Stimulated activated CD8-positive, alpha-beta memory T cell treated with anti-CD3 and anti-CD28 coated beads, Interleukin-15, amount 100 ng/mL, for 1 hour (primary cell): ENCODE data around the gene MED20.

ENCODE experiments used
- DNase-seq: peaks from one replicate; pipeline ENCODE4 v3.0.0-alpha.2; 2020; ENCODE audit warnings: low read depth

MED20 gene

DNA sequence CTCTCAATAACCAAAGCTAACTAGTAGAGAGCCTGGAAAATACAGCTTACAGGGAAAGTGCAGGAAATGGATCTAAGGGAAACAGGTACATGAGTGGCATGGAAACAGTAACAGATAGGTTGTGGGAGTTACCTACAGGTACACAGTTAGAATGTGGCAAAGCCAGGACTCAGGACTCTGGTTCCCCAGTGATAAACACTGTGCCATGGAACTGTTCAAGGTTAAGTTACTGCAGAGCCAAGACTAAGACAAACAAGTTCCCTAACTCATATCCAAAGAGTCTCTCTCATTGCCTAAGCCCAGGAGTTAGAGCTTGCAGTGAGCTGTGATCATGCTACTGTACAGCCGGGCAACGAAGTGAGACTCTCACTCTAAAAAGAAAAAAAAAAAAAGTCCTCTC, 6.6 kb downstream of the MED20 start:
- no peak for DNase-seq

DNA sequence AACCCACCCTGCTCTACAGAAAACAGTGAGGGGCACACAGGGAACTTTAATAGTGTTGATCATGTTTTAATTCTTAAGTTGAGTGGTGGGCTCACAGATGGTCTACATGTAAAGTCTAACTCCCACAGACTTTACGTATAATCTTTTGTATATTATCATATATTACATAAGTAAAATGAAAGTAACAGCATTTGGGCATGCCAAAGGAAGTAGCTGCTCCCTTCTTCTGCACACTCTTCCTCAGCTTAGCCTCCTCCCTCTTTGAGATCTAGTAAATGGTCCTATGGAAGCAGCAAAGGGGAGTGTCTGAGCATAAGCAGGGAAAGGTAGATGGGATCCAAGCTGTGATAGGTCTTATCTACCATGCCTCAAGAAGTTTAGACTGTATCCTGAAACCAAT, 11.2 kb downstream of the MED20 start:
- no peak for DNase-seq

DNA sequence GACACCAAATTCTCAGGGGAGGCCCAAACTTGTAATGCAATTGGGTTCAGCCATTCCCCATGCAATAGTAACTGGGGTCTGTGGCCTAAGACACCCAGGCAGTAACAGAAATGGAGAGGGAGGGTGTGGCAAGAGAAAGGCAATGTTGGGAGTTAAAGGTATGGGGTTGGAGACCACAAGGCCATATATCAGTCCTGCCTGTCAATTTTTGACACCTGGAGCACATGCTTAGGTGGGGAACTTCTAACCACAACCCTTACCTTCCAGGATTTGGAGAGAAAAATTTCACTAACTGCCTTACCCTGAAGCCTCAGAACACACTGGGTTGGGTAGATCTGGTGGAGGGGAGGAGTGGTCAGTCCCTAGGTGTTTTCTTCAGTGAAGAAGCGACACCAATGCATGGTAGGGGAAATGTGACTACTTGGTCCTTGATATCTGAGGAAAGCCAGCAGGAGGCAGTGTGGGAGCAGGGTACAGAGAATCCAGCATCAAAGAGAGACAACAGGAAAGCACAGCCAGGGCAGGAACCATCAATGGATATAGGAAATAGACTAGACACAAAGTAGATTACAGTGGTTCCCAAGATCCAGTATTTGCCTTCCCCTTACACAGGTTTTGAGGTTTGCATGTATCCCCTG, 18.9 kb downstream of the MED20 start:
- peak; percentile 22 for DNase-seq

DNA sequence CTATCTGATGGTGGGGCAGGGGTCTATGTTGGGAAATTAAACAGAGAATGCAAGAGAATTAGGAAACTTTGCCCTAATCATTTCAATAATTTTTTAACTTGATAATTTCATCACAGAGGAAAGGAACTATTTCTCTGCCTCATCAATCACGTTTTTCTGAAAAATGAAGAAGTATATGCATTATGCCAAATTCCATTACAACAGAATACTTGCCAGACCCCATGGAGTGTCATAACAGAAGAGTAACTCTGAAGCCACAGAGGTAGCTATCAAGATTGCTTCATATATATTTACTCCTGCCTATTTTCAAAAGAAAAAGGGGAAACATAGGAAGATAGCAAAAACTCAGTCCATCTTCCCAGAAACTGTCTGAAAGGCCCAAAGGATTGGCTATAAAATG, 20.1 kb downstream of the MED20 start:
- no peak for DNase-seq

DNA sequence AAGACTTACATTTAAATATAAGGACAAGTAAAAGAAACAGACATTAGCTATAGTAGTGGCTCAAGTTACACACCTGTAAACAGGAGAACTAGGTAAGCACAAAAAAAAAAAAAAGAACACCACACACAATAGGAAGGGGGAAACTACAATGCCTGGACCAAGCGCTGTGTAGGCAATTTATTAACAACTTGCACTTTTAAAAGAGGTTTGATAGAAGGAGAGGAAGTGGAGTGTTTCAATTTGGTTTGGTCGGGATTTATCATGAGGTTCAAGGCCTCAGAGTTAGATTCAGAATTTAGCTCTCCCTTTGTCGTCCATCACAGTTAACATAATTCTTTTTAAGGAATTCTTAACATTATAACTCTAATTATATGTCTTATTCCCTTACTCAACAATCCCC, 24.7 kb downstream of the MED20 start:
- no peak for DNase-seq

DNA sequence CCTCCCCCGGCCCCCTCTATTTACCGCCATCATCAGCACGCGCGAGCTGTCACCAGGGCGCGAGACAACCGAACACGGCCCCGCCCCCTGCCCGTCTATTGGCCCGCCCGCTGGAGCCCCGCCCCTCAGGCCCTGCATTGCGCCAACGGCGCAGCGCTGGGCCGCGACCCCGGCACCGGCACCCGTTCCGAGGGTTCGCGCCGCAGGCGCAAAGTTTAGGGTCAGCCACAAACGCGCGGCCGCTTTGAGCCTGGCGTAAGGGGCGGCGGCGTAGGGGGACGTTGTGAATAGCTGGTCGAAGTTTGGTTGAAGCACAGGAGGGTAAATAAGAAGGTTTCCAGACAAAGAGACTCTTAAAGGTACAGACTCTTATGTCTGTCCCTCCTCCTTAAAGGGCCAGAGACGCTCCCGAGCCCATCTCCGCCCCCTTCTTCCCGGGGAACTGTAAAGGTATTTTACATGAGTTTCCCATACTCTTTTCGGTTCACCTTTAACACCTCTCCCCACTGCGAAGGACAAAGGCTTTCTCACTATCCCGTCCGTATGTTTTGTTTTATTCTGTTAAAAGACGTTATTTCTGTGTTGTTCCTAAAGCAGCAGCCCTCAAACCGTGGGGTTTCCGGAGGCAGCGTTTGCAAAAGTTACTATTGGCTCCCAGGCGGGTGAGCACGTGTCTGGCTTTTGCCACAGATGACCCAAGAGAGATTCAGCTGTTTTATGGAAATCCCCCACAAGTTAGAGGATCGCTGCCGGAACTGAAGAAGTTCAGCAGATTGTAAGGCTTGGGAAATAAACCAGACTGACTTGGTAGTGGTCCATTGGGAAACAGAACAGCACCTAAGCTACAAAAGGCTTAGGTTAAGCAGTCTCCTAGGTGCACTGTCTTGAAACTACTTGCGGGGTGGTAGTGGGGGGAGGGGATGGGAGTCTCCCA, 25.4 kb downstream of the MED20 start, which contains the start of gene USP49:
USP49 (minus strand) TSS at position 76 of the 934 bp plus-strand sequence. CDS start 88,392 bp downstream, outside the sequence.
- DNase-seq = peak; percentile 88

DNA sequence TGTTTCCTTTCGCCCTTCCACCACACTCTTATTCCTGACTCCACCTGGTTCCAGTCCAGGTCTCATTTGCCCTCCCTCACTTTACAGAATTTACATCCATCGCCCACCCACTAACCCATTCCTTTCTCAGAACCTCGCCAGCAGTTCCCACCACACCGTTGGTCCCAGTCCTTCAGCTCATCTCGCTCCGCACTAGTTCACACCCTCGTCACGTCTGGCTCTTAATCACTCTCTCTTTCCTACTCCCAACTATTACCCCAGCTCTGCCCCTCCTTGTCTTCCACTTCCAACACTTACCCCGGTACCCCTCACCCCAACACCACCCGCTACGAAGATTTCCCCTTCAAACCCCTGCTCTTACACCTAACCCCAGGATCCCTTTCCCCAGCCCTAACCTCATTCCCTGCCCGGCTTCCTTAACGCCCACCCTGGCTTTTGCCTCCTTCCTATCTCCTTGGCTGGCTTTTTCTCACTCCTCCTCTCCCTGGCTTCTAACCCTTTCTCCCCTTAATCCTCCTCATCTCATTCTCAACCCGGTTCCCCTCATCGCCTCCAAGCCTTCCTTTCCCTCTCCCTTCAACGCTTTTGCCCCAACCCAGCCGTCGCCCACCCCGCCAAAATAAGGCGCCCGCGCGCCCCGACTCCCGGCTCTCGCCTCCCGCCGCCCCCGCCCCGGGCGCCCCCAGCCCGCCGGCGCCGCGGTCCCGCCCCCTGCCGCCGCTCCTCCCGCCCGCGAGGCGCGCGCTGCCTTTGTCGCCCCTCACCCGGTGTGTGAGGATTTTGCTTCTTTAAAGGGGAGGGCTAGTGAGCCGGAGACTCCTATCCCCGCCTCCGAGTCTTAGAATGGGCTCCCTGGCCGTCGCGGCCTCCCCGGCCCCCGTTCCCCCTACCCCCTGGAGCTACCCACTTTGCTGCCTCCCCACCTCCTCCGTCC, 26.3 kb downstream of the MED20 start:
- DNase-seq = peak; percentile 8

DNA sequence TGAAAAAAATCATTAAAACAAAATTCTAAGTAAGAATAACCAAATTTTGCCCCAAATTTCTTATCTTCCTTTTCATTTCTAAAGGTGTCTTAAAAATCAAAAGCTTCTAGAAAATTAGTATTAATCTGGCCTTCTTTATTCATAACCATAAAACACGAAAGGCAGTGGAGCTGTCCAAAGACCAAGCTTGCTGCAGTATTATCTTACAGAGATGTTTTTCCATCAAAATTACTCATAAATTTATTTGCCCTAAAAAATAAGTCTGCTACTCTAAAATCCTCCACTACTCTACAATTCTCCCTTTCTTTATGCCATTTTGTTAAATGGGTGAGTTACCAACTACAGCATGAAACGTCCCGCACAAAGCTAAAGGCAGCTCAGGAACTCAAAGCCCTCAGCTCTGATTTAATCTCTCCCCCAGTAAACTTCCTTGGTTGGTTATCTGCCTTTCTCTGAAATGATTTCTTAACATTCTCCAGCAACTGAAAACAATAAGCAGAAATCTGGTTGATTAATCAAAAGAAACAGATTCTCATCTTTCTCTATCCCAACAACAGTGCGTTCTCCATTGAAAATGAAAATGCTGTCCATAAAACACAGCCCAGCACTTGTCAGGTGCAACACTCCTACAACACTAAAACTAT, 27.9 kb downstream of the MED20 start:
- no peak for DNase-seq

DNA sequence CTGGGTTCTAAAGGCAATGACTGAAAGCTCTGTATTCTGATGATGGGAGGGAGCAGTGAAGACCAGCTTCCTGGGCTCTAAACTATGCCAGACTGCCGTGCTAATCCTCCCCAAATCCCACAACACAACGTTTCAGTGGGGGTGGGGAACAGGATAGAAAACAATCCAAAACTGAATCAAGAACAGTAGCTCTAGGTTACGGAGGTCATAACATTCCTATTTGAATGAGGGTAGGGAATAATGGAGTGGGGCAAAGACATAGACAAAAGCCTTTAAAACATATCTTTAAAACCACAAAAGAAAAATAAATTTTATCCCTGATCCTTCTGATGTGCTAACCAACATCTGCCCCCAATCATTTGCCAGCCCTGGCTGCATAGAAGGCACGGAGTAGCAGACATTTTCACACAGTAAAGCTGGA, 33.6 kb downstream of the MED20 start:
- DNase-seq = no peak

DNA sequence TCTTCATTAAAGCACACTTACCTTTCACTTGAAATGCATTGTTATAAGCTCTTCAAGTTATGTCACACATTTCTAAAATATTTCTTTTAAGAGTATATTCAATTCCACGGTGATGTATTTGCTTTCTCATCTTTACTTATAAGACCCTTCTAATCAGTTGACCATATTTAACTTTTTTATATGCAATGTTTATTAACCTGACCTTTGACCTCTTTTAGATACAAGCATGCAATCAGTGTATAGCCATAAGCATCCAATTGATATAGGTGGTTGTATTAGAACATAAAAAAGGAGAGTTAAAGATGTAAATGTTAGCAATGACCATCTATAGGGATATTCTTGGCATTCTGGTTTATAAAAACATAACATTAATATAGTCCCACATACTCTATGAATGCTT, 35.0 kb downstream of the MED20 start:
- no peak for DNase-seq

DNA sequence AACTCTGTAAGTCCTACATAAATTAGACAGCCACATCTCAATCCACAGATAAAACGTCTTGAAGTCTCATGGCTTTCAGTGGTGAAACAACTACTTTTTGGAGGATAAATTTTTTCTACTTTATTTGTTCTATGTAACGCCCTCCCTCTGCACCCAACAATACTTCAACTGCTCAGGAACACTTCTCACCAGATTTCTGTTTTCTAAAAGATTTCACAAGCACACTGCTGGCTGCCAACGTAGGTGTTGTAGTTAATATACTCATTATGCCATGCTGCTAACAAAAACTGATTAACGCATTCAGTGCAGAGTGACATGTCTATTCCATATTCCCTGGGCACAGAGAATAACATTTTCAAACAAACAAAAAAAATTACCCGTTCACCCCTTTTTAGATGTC, 36.0 kb downstream of the MED20 start:
- DNase-seq = no peak

DNA sequence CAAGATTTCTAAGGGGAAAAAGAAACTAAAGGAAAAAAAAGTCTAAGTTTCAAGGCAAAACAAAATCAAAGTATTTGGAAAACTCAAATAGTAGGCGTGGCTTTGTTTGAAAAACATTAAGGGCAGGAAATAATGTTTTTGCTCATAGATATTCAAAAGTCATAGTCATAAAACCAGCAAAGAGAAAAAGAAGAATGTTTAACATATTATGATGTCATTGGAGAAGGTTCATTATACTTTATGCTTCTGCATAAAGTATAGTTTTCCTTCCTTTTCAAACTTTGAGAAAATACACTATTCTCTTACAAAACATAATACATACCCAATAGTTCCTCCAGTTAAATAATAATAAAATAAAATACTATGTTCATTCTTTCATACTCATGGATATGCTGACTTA, 39.4 kb downstream of the MED20 start:
- DNase-seq = no peak

DNA sequence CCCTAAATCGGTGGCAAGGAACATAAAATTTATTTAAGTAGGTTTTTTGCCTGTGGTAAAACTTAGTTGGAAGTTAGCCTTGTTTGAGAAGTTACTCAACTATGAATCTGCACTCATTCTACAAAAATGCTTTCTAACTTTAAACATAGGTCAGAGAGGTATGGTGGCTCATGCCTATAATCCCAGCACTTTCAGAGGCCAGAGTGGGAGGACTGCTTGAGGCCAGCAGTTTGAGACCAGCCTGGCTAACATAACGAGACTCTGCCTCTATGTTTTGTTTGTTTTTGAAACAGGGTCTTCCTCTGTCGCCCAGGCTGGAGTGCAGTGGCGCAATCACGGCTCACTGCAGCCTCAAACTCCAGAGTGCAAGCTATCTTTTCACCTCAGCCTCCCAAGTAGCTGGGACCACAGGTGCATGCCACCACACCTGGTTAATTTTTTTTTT, 42.0 kb downstream of the MED20 start:
- no peak for DNase-seq

DNA sequence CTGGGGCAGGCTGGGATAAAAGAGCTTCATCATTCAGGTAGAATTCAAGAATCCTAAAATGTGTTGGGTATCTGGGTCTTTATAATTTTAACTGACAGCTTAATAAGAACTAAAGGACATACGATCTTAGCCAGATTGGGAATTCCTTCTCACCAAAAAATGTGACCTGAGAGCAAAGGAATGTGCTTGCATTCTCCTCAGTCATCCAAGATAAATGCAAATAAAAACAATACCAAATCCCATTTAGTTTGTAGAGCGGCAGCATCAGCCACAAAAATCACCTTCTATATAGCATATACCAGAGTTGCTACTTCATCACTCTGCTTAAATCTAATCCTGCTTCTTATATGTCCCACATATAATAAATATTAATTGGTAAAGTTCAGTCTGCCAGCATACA, 42.7 kb downstream of the MED20 start:
- no peak for DNase-seq

DNA sequence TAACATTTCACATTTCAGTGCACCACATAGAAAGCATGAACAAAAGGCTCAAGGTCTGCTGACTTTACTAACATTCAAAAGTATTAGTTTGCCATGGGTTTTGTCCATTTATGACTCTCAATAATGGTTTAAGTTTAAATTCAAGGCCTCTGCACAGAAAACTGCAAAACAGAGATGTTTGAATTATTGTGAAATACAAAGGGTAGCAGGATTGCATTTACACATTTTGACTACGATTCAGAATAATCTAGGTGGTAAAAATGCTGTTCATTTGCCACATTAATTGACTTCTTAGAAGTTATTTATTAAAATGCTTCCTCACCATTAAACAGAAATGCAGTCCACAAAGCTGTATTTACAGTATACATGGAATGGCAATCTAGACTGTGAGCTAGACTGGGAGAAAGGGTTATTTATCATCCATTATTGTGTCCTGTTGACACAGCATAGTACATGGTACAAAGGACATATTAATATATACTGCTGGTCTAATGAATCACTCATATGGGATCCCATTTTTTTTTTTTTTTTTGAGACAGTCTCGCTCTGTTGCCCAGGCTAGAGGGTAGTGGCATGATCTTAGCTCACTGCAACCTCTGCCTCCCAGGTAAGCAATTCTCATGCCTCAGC, 43.8 kb downstream of the MED20 start:
- DNase-seq = no peak

DNA sequence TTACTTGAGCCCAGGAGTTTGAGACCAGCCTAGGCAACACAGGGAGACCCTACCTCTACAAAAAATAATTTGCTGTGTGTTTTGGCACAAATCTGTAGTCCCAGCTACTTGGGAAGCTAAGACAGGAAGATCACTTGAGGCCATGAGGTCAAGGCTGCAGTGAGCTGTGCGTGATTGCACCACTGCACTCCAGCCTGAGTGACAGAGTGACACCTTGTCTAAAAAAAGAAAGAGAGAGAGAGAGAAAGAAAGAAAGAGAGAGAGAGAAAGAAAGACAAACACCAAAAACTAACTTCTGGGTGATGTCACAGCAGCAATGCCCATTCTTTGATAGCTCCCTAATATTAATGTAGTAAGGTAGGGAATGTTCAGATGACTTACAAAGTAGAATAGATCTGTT, 46.2 kb downstream of the MED20 start:
- DNase-seq = no peak

DNA sequence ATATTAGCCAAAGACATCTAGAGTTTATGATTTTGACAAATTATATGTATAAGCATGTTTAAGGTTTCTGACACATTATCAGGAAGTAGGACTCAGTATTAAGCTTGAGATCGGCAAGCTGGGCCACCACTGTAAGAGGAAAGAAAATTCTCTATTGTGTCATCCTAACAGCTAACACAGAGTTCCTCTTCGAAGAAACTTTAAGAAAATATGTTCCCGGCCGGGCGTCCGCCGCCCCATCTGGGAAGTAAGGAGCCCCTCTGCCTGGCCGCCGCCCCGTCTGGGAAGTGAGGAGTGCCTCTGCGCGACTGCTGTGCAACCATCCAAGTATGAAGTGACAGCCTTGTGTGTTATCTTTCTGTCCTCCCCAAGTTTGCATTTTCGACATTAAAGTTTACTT, 48.8 kb downstream of the MED20 start:
- no peak for DNase-seq

DNA sequence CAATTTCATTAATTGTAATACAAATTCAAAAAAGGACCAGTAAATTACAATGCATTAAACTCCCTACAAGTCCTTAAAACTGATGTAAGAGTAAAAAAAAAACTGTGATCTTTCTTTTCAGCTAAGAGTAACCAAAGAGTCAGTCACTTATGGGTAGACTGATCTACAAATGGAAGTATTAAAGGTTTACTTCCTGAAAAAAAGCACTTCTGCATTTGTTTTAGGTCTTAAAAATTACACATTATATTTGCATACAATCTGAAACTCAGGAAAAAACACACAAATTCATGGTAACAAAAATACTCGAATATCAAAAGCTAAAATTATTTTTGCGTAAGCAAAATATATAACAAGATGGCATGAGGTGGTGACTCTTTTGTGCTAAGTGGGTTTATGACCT, 49.2 kb downstream of the MED20 start:
- no peak for DNase-seq

DNA sequence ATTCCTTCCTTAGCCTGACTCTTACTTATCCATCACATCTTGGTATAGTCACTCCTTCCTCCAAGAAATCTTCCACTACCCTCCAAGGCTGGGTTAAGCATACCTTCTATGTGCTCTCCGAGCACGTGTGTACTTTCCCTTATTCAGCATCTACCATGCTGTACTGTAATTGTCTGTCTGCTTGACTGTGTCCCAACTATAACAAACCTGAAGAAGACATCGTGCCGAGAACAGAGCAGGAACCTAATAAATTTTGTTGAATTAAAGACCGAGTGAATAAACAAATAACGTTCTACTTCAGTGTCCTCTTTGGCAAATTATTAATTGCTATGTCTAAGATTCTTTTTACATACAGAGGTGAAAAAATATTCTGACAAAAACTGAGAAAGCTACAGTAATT, 61.6 kb downstream of the MED20 start:
- no peak for DNase-seq

DNA sequence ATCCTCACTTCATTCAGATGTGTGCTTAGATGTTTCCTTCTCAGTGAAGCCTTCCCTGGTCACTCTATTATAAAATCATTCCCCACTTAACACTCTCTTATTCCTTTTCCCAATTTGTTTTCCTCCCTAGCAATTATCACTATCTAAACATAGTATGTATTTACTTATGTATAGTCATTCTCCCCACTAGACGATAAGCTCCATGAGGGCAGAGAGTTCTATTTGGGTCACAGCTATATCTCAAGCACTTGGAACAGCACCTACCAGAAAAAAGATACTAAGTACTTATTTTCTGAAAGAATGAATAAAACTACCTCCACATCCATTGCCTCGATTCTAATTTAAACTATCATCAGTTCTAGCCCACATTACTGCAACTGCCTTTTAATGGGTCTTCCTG, 62.2 kb downstream of the MED20 start:
- DNase-seq = no peak
